DOHH2 (cell line): ENCODE results near the gene TDRKH.

Experiments used
- H3F3A ChIP-seq: fragments of 200-600 bp; sonication (generic), shearing (Covaris generic); 2 replicates; pipeline ENCODE4 v1.6.0; 2016; ENCODE audit warnings: antibody characterized with exemption, mild to moderate bottlenecking; ENCODE audit not compliant: control insufficient read depth, insufficient read depth
- H3K27ac ChIP-seq: fragments of 200-600 bp; sonication (generic); 2 replicates; pipeline ENCODE4 v1.5.1; 2014; ENCODE audit warnings: low read depth, mild to moderate bottlenecking, low read length, moderate library complexity
- H3K27me3 ChIP-seq: fragments of 200-600 bp; sonication (generic); 2 replicates; pipeline ENCODE4 v1.6.1; 2014; ENCODE audit warnings: mild to moderate bottlenecking, low read length, mixed read lengths; ENCODE audit not compliant: control insufficient read depth
- H3K36me3 ChIP-seq: fragments of 200-600 bp; sonication (generic); 2 replicates; pipeline ENCODE4 v1.6.1; 2014; ENCODE audit warnings: mild to moderate bottlenecking, low read length, moderate library complexity, mixed read lengths; ENCODE audit not compliant: control insufficient read depth
- H3K4me1 ChIP-seq: fragments of 200-600 bp; sonication (generic); 2 replicates; pipeline ENCODE4 v1.6.1; 2014; ENCODE audit warnings: mild to moderate bottlenecking, low read length, mixed read lengths; ENCODE audit not compliant: control insufficient read depth
- H3K4me2 ChIP-seq: fragments of 200-600 bp; sonication (generic); 2 replicates; pipeline ENCODE4 v1.6.0; 2014; ENCODE audit warnings: mild to moderate bottlenecking, low read length, moderate library complexity
- H3K4me3 ChIP-seq: fragments of 200-600 bp; sonication (generic); 2 replicates; pipeline ENCODE4 v1.5.1; 2014; ENCODE audit warnings: mild to moderate bottlenecking, low read length, mixed read lengths
- H3K79me2 ChIP-seq: fragments of 200-600 bp; sonication (generic); 2 replicates; pipeline ENCODE4 v1.6.1; 2014; ENCODE audit warnings: mild to moderate bottlenecking, low read length, mixed read lengths; ENCODE audit not compliant: control insufficient read depth
- H3K9me2 ChIP-seq: fragments of 200-600 bp; sonication (generic); replicated peaks from 2 replicates; pipeline ENCODE4 v1.6.1; 2014; ENCODE audit warnings: mild to moderate bottlenecking, low read length, mixed read lengths; ENCODE audit not compliant: control insufficient read depth
- H3K9me3 ChIP-seq: fragments of 200-600 bp; sonication (generic); 2 replicates; pipeline ENCODE4 v1.6.1; 2014; ENCODE audit warnings: antibody characterized with exemption, low read length, mixed read lengths; ENCODE audit not compliant: control insufficient read depth, insufficient read depth
- H4K20me1 ChIP-seq: fragments of 200-600 bp; sonication (generic); 2 replicates; pipeline ENCODE4 v1.6.0; 2014; ENCODE audit warnings: low read depth, mild to moderate bottlenecking, antibody characterized with exemption, low read length, moderate library complexity; ENCODE audit not compliant: control insufficient read depth, insufficient read depth
- EZH2phosphoT487 ChIP-seq: fragments of 200-600 bp; sonication (generic); IDR thresholded peaks from 2 replicates; pipeline ENCODE4 v1.6.1; 2017; ENCODE audit warnings: borderline replicate concordance, mild to moderate bottlenecking, antibody characterized with exemption, low read length, moderate library complexity, mixed read lengths
- TF ChIP-seq, protein P1 (sequence below): fragments of 200-600 bp; sonication (generic); IDR thresholded peaks from one replicate; pipeline ENCODE4 v1.5.1; 2014; ENCODE audit warnings: antibody characterized with exemption, mild to moderate bottlenecking, low read depth, low read length; ENCODE audit not compliant: poor library complexity, severe bottlenecking

TDRKH gene

GRCh38 chr1:151822404-151822803 is 32.1 kb upstream of the TDRKH start:
- TF ChIP-seq, protein P1, sequence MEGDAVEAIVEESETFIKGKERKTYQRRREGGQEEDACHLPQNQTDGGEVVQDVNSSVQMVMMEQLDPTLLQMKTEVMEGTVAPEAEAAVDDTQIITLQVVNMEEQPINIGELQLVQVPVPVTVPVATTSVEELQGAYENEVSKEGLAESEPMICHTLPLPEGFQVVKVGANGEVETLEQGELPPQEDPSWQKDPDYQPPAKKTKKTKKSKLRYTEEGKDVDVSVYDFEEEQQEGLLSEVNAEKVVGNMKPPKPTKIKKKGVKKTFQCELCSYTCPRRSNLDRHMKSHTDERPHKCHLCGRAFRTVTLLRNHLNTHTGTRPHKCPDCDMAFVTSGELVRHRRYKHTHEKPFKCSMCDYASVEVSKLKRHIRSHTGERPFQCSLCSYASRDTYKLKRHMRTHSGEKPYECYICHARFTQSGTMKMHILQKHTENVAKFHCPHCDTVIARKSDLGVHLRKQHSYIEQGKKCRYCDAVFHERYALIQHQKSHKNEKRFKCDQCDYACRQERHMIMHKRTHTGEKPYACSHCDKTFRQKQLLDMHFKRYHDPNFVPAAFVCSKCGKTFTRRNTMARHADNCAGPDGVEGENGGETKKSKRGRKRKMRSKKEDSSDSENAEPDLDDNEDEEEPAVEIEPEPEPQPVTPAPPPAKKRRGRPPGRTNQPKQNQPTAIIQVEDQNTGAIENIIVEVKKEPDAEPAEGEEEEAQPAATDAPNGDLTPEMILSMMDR = no peak
- no peak for TF ChIP-seq EZH2phosphoT487
- Histone ChIP-seq H3K27ac (no peak overlapping the region), H3K4me3 (no peak overlapping the region), H3K9me2 (no peaks in the 10 kb centered on the region), H3K4me2 (no peak overlapping the region), H3K9me3 (no peaks in the 10 kb centered on the region), H3K36me3 (no peaks in the 10 kb centered on the region), H3K4me1 (peaks cover 3% of the 10 kb centered on the region; the same call in 1 of the 2 replicates), H3K79me2 (no peaks in the 10 kb centered on the region), H3K27me3 (peaks cover 13% of the 10 kb centered on the region), H4K20me1 (no peaks in the 10 kb centered on the region), H3F3A (no peaks in the 10 kb centered on the region)

DNA sequence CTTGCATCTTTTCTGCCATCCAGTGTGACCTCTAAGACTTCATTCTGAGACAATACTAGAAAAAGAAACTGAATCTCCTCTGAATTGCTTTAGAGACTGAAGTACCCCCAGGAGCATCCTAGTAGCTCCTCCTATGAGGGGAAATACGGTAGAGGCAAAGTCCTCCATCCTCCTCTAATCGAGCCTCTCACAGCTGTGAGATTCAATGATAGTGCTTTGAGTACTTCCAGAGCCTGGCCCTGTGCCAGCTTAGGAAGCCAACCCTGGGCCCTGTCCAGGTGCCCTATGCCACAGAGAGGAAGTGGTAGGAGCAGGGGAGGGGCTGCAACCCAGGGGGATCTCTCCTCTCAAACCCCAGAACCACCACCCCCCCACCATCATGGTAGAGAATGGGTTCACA is 30.6 kb upstream of the TDRKH start:
- no peaks in the 10 kb centered on the region for H3K9me2 ChIP-seq
- H3K27me3 ChIP-seq = peaks cover 16% of the 10 kb centered on the region
- no peaks in the 10 kb centered on the region for H3K79me2 ChIP-seq
- peaks cover 3% of the 10 kb centered on the region; the same call in 1 of the 2 replicates for H3K4me1 ChIP-seq
- no peaks in the 10 kb centered on the region for H3K36me3 ChIP-seq
- no peaks in the 10 kb centered on the region for H3F3A ChIP-seq
- no peak overlapping the region for H3K4me2 ChIP-seq
- no peak overlapping the region for H3K27ac ChIP-seq
- no peak overlapping the region for H3K4me3 ChIP-seq
- H3K9me3 ChIP-seq = no peaks in the 10 kb centered on the region
- H4K20me1 ChIP-seq = no peaks in the 10 kb centered on the region
- no peak for TF ChIP-seq EZH2phosphoT487

DNA sequence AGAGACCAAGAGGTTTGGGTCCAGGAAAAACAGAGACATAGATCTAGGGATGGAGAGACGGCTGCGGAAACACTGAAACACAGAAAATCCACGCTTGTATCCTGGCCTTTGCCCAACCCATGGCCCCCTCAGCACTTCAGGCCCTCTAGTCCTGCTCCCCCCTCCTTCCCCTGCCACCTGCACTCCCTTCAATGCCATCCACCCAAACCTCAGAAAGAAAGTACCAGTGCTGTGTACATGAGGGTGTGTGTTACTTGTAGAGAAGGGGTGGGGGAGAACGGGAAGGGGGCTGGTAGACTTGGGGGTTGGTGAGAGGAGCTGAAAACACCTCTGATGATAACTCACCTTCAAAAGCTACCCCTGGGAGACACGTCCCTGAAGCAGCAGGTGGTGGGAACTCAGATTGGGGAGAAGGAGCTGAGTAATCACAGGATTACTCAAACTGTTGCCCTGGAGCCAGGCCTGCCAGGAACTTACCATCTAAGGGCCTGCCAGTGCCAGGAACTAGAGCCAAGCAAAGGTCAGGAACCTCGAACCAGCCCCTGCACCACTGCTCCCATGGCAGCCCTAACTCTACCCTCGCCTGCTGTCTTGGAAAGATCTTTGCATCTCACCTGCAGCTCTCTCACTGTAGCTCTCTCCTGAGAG is 29.8 kb upstream of the TDRKH start:
- peaks cover 16% of the 10 kb centered on the region for H3K27me3 ChIP-seq
- H3K4me2 ChIP-seq = no peak overlapping the region
- H3K9me3 ChIP-seq = no peaks in the 10 kb centered on the region
- peaks cover 3% of the 10 kb centered on the region; the same call in 1 of the 2 replicates for H3K4me1 ChIP-seq
- H3K4me3 ChIP-seq = no peak overlapping the region
- TF ChIP-seq, protein P1 = no peak
- TF ChIP-seq EZH2phosphoT487 = no peak
- H3K9me2 ChIP-seq = no peaks in the 10 kb centered on the region
- H3K36me3 ChIP-seq = no peaks in the 10 kb centered on the region
- H4K20me1 ChIP-seq = no peaks in the 10 kb centered on the region
- H3K27ac ChIP-seq = no peak overlapping the region
- no peaks in the 10 kb centered on the region for H3F3A ChIP-seq
- no peaks in the 10 kb centered on the region for H3K79me2 ChIP-seq

DNA sequence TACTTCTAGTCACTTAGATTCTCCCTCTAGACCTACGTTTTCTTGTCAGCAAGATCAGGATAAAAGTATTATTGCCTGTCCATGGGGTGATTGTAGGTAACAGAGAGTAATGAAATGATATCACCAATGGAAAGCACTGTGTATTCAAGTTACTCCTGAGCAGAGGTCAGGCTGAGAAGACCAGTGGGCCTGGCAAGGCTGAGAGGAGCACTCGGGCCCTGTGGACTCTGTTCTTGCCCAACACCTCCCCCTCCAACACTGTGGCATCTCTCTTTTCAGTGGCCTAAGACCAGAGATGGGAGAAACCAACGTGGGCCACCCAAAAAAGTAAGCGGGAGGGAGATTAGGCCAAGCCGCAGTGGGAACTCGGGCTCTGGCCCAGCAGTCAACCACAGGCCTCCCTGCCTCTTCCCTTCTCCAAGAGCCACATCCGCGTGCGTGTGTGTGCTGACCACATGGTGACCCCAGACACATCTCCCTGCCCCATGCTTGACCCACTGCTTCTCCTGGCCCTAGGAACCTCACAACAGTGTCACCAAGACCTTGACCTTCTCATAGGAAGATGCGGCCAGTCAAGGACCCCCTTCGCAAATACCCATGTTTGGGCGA is 29.0 kb upstream of the TDRKH start:
- Histone ChIP-seq H3K4me1 (peaks cover 3% of the 10 kb centered on the region; the same call in 1 of the 2 replicates), H3K9me3 (no peaks in the 10 kb centered on the region), H3F3A (no peaks in the 10 kb centered on the region), H3K27ac (no peak overlapping the region), H3K27me3 (peaks cover 16% of the 10 kb centered on the region), H3K4me2 (no peak overlapping the region), H3K36me3 (no peaks in the 10 kb centered on the region), H3K4me3 (no peak overlapping the region), H3K9me2 (no peaks in the 10 kb centered on the region), H3K79me2 (no peaks in the 10 kb centered on the region), H4K20me1 (no peaks in the 10 kb centered on the region)
- TF ChIP-seq, protein P1 = no peak
- TF ChIP-seq EZH2phosphoT487 = no peak
